ENCODE data around the gene PCBP3.

GRCh38 chr21:45637883-45638282 lies 5.6 kb upstream of the PCBP3 start:
- TF ChIP-seq GABPA (IDR thresholded peaks at IDR 0.05; ENCODE audit: borderline replicate concordance, insufficient read depth, low read length), result no peak
- no peak for TF ChIP-seq CTCF (IDR thresholded peaks at IDR 0.05; ENCODE audit: control extremely low read depth in 1 of 3, insufficient read depth in 1 of 3, low read depth in 1 of 3, low read length in 3 of 3)
- no peak for TF ChIP-seq FOSL1 (IDR thresholded peaks at IDR 0.05; ENCODE audit: insufficient read depth, low read depth, low read length)
- no peak for TF ChIP-seq KDM4A (IDR thresholded peaks at IDR 0.05; ENCODE audit: low read depth, low read length, severe bottlenecking)
- TF ChIP-seq POLR2AphosphoS5 (IDR thresholded peaks at IDR 0.05; ENCODE audit: low read depth, low read length), result no peak
- TF ChIP-seq MAFK (IDR thresholded peaks at IDR 0.05; ENCODE audit: low read depth, low read length), result no peak
- no peak for TF ChIP-seq YY1 (IDR thresholded peaks at IDR 0.05; ENCODE audit: low read depth, low read length)
- no peak for TF ChIP-seq TCF12 (IDR thresholded peaks at IDR 0.05; ENCODE audit: low read depth, low read length)
- TF ChIP-seq CHD2 (IDR thresholded peaks at IDR 0.05; ENCODE audit: low read length), result no peak
- no peak for TF ChIP-seq CREB1 (IDR thresholded peaks at IDR 0.05)
- no peak for TF ChIP-seq RAD21 (IDR thresholded peaks at IDR 0.05 in 1 of 2, conservative IDR thresholded peaks at IDR 0.05 in 1 of 2; ENCODE audit: low read depth in 2 of 2, low read length in 2 of 2)
